ENCODE data around the gene A2M.
"Not testable (repeated sequence)": the region's sequence is repeated elsewhere in the genome, so short reads cannot be mapped to it uniquely, and the experiment has no call there.

Gene A2M

GRCh38 chr12:9115731-9116559 is at the start of gene A2M:
A2M (minus strand) TSS chr12:9115919; CDS start chr12:9115849, 70 bp downstream.
- peak; percentile 52 for DNase-seq

GRCh38 chr12:9163392-9163791 is 47.7 kb upstream of the A2M start:
- DNase-seq: no peak

GRCh38 chr12:9156119-9156518 is 40.4 kb upstream of the A2M start:
- DNase-seq: no peak

GRCh38 chr12:9149372-9149771 is 33.7 kb upstream of the A2M start:
- no peak for DNase-seq

GRCh38 chr12:9148926-9149325 is 33.2 kb upstream of the A2M start:
- no peak for DNase-seq

GRCh38 chr12:9147461-9147860 is 31.7 kb upstream of the A2M start:
- no peak for DNase-seq

- DNase-seq: no peak
Measured at GRCh38 chr12:9144730-9145106, 29.0 kb upstream of the A2M start.

GRCh38 chr12:9143929-9144729 is 28.4 kb upstream of the A2M start:
- no peak for DNase-seq

- no peak for DNase-seq
Measured at GRCh38 chr12:9143137-9143536, 27.4 kb upstream of the A2M start.

- not testable (repeated sequence) for DNase-seq
Measured at GRCh38 chr12:9139588-9140290, 24.0 kb upstream of the A2M start.

- no peak for DNase-seq
Measured at GRCh38 chr12:9135903-9136310, 20.2 kb upstream of the A2M start.

GRCh38 chr12:9134981-9135628 is 19.4 kb upstream of the A2M start:
- no peak for DNase-seq

GRCh38 chr12:9133216-9133916 is 17.6 kb upstream of the A2M start:
- no peak for DNase-seq

- DNase-seq: peak; percentile 33
Measured at GRCh38 chr12:9132008-9132535, 16.4 kb upstream of the A2M start.

GRCh38 chr12:9130244-9130643 is 14.5 kb upstream of the A2M start:
- DNase-seq: no peak

GRCh38 chr12:9127936-9128663 is 12.4 kb upstream of the A2M start:
- no peak for DNase-seq

- DNase-seq: no peak
Measured at GRCh38 chr12:9127484-9127883, 11.8 kb upstream of the A2M start.

- DNase-seq: no peak
Measured at GRCh38 chr12:9124383-9125031, 8.8 kb upstream of the A2M start.

GRCh38 chr12:9123781-9124382 is 8.2 kb upstream of the A2M start:
- no peak for DNase-seq

GRCh38 chr12:9122091-9122609 is 6.4 kb upstream of the A2M start:
- no peak for DNase-seq

Data from MV-4-11 (cell line).